GM18907 (cell line): ENCODE measurements around the gene PSG4.
"Not testable (repeated sequence)": the region's sequence is repeated elsewhere in the genome, so short reads cannot be mapped to it uniquely, and the experiment has no call there.

Experiments
- ATAC-seq: cut with Tn5 transposase; IDR thresholded peaks from one replicate; pipeline ENCODE4 v1.9.1; 2021; ENCODE audit warnings: mild to moderate bottlenecking, moderate library complexity; ENCODE audit not compliant: unreplicated experiment

Gene PSG4

DNA sequence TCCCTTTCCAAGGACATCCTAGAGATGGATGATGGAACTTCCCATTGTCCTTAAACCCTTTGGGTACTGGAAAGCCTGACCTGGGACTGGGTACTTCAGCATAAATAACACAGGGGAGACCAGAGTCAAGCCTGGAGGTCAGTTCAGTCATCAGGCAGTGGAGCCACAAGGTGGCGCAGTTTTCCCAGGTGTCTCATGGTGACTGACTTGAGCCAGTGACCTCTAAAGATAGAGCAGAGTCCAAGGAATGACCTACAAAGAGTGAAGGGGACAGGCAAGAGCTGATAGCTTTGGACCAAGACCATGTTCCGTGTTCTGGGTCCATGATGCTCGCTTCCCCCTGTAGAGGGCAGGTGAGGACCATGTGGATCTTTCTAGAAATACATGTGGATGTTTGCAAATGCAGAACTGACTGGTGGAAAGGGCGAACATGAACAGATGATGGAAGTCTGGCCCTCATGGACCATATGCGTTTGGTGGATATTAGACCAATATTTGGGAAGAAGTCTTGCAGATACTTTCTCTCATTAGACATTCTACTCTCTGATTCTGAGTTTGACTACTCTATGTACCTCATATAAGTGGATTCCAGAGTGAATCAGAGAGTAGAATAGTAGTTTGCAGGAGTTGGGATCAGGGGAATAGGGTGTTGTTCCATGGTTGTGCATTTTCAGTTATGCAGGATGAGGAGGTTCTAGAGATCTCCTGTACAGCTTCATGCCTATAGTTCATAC, 6.6 kb downstream of the PSG4 start:
- ATAC-seq, result not testable (repeated sequence)

GRCh38 chr19:43197666-43198397, 7.6 kb downstream of the PSG4 start:
- ATAC-seq, result not testable (repeated sequence)

- not testable (repeated sequence) for ATAC-seq
Observed at GRCh38 chr19:43194397-43194796, 11.0 kb downstream of the PSG4 start.

DNA sequence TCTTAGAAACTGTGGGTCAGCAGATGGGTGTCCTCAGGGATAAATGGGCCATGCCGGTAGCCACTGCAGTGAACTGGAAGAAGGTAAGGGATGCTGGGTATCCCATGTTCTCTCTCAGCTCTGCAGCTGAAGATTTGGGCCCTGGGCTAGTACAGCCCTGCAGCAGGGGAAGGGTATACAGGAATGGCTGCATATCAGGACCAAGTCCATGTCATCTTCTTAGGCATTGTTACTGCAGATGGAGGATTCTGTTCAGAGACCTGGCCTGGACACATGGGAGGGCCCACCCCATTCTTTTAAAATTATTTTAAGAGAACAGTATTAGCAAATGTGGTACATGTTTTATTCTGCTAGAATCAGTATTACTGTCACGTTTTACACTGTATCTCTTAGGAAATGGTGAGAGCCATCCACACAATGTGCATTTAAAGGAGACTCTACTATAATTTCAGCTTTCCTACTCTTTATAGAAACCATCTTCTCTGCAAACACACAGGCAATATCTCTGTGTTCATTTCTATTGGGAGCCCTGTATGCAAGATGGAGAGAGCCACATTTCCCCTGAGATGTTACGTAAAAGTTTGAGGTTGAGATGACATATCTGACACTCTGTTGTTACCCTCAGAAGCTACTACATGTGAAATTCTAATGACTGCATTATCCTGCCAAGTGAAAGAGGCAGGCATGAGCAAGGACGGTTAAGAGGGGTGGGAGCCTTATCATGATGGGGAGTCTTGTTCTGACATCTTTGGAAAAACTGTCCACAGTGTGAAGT, 12.9 kb downstream of the PSG4 start:
- ATAC-seq, result not testable (repeated sequence)

DNA sequence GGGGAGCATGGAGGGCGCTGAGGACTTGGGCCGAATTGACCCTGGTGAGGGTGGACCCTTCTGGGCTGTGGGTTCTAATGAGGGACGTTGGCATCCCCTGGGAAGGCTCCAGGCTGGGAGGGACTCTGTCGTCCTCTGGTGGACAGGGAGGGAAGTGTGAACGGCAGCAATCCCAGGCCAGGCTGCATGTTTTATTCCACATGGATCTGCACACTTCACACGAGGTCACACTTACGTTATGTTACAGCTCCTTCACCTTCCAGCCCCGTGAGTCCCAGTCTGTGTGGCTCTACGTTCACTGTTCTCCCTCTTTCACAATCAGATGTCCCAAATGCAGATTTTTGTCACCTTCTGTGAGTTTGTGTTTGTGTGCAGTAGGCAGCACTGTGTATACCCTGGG, 17.3 kb downstream of the PSG4 start:
- not testable (repeated sequence) for ATAC-seq

GRCh38 chr19:43186311-43186935, 19.0 kb downstream of the PSG4 start, which contains the start of gene PSG5:
PSG5 (minus strand) TSS chr19:43186536; CDS start chr19:43186405, 131 bp downstream.
- ATAC-seq, result not testable (repeated sequence)

DNA sequence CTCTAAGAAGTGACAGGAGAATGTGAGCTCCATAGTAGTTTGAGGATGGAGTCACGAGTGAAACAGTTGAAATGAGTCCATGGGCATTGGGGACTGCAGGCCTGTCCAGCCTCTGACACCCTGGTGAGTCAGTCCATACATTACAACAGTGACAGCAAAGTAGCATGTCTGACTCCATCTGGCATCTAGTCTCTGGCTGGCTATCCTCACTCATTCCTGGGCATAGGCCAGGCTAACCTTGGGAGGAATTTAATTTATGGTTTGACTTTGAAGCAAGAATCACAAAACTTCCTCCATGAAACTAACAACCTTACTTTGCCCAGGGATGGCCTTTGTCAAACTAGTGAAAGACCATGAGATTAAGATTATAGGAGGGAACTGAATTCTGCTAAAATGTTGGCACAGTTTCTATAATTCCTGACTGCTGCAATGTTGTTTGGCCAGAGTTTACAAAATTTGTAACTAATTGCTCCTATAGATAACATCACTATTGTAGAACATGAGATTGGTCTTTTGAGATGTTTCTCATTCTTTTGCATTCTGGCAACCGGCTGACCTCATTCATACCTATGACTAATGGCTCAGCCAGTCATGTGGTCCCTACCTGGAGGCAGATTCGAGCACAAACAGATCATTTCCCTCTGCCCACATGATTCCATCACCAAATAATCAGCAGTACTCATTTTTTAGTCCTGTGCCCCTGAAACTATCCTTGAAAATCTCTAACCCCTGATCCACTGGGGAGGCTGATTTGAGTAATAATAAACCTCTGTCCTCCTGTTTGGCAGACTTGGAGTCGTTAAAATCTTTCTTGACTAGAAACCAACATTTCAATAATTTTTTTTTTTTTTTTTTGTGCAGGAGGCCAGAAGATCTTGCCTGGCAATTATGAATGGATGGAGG, 23.3 kb downstream of the PSG4 start:
- not testable (repeated sequence) for ATAC-seq

- not testable (repeated sequence) for ATAC-seq
Observed at GRCh38 chr19:43179569-43180147, 25.8 kb downstream of the PSG4 start.

DNA sequence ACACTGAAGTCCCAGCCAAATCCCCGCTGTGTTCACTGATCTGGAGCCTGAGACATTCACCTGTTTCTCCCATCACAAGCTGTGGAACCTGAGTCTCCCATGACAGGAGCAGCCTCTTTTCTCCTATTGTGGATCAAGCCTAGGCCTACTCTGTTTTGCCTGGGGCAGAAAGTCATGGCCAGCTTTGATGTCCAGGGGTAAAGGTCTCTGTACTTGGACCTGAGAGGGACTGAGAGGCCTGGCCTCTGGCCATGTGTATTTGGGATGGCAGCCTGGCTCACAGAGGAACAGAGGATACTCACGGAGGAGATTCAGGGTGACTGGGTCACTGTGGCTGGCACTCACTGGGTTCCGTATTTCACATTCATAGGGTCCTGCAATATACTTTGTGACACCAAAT, 26.9 kb downstream of the PSG4 start:
- not testable (repeated sequence) for ATAC-seq

GRCh38 chr19:43165906-43166305, 39.5 kb downstream of the PSG4 start:
- not testable (repeated sequence) for ATAC-seq

- ATAC-seq, result not testable (repeated sequence)
Observed at GRCh38 chr19:43163135-43163534, 42.3 kb downstream of the PSG4 start.

DNA sequence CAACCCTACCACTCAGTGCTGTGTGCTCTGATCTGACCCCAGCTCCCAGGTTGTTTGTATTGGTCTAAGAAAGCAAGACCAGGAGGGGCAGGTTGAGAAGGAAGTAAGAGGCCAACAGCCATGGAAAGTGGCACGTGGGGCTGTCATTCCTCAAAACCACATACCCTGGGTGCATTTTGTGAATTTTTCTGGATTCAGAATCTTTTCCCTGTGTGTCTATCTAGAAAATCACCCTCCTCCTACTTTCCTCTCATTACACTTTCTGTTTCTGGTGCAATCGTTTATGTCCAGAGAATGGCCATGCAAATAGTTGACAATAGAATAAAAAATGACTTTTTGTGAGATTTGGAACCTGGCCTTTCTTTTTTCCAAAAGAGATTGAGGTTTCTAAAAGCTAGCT, 43.2 kb downstream of the PSG4 start:
- ATAC-seq, result not testable (repeated sequence)

DNA sequence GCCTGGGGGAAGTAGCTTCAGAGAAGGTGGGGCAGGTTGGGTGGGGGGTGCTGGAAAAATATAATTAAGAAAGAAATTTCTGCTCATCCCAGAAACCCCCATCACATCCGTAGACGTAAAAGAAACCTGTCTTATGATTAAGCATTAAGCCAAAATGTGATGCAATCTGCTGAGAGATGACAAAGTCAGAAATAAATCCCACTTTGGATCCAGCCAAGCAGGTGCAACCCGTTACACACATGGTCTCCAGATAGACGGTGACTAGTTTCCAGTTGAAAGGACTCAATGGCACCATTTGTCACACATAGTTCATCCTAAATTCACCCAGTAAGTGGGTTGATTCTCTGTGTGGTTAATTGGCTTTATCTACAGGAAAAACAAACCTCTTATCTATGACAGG, 53.2 kb downstream of the PSG4 start:
- ATAC-seq, result no peak

DNA sequence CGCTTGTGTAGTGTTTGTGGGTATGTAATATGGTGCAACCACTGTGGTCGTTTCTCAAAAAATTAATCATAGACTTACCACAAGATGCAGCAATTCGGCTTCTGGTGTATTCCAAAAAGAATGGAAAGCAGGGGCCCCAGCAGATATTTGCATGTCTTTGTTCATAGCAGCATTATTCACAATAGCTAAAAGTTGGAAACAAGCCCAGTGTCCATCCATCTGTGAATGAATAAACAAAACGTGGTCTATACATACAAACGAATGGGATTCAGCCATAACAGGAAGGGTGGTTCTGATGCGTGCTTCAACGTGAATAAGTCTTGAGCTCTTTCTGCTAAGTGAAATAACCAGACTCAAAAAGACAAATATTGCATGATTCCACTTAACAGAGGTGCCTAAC, 55.6 kb downstream of the PSG4 start:
- not testable (repeated sequence) for ATAC-seq

GRCh38 chr19:43148233-43148632, 57.2 kb downstream of the PSG4 start:
- ATAC-seq, result no peak
